GM19452 (cell line): ENCODE measurements around the gene RAET1G.
"Not testable (repeated sequence)": the region's sequence is repeated elsewhere in the genome, so short reads cannot be mapped to it uniquely, and the experiment has no call there.

Experiments
- ATAC-seq: cut with Tn5 transposase; IDR thresholded peaks from one replicate; pipeline ENCODE4 v1.9.1; 2021; ENCODE audit not compliant: unreplicated experiment

The RAET1G gene

DNA sequence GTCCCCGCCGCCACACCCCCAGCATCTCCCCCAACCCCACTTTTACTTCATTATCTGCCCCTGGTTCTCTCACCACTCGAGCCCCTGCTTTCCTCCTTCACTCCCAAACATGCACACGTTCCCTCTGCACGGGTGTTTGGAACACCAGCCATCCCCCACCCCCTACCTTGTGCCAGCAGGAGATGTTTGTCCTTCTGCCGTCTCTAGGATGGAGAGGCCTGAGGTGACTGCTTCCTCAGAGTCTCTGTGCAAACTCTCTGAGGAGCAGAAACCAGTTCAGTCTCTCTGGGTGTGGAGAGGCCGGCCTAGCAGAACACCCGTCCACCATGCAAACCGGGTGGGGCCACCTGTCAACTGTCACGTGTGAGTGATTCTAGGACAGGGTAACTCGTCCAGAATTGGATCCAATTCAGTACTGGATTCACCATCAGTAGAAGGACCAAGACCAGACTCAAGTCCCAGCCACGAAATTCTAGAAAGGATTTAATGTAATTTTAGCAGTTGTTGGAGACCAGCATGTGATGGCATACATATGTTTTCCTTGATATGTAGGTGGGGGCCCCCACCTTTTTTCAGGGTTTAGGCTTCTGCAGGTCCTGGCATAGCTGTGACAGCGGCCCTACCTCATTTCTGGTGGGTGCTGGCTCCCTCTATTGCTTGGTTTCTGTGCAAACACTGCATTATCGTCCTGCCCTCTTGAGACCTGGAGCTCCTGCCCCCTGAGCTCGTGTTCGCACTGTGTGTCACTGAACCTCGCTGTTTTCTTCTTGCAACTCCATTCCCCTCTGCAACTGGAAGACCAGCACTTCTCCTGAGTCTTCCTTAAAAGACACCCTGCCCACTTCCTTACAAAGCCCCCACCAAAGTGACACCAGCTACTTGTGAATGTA is 24.8 kb downstream of the RAET1G start, which contains the start of gene RAET1E:
RAET1E (minus strand) TSS at position 259 of the 890 bp plus-strand sequence. CDS start 7,212 bp downstream, outside the sequence.
- ATAC-seq, result no peak

DNA sequence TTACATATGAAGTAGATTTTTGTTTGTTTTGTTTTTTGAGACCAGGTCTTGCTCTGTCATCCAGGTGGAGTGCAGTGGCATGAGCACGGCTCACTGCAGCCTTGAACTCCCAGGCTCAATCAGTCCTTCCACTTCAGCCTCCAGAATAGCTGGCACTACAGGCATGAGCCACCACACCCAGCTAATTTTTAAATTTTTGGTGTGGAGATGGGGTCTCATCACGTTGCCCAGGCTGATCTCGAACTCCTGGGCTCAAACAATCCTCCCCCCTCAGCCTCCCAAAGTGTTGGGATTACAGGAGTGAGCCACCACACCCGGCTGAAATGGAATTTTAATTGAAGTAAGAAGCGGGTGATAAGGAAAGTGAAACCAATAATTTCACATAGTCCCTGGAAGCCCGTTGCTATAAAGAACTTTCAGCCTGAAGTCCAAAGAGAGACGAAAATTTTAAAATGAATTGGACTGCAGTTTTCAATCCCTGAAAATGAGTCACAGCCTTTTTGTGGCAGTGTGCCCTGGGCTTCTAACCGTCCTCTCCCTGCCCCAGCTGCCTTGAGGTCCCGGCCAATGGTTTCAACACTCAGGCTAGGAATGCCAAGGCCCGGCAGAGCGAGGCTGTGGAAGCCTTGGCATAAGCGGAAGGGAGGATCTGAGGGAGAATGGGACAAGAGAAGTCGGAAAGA is 25.8 kb downstream of the RAET1G start:
- no peak for ATAC-seq

DNA sequence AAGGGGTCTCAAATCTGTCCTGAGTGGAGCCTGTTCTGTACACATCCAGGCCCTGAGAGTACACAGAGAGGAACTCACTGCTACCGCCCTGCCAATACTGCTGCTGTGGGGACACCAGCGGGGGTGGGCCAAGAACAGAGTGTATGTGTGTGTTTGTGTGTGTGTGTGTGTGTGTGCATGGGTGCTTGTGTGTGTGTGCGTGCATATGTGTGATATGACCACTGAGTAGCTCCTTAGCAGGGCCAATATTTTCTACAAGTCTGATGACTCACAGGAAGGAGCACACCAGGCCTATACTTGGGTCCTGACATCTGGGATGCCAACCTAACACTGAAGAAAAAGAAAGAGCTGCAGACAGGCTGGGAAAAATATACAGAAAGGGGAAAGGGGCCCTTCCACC is 26.4 kb downstream of the RAET1G start:
- ATAC-seq, result no peak

DNA sequence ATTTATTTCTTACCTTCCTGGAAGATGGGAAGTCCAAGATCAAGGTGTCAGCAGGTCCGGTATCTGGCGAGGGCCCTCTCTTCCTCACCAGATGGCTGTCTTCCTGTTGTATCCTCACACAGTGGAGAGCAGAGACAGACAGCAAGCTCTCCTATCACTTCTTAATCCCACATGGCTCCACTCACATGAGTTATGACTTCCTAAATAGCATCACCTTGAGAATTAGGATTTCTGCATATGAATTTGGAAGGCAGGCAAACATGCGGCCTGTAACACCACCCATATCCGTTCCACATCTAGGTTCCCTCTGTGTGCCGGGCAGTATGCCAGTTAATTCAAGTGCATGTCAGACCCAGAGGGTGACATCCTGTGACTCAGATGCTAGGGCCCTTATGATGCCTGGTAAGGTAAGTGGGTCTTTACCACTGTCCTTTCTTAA is 27.1 kb downstream of the RAET1G start:
- no peak for ATAC-seq

DNA sequence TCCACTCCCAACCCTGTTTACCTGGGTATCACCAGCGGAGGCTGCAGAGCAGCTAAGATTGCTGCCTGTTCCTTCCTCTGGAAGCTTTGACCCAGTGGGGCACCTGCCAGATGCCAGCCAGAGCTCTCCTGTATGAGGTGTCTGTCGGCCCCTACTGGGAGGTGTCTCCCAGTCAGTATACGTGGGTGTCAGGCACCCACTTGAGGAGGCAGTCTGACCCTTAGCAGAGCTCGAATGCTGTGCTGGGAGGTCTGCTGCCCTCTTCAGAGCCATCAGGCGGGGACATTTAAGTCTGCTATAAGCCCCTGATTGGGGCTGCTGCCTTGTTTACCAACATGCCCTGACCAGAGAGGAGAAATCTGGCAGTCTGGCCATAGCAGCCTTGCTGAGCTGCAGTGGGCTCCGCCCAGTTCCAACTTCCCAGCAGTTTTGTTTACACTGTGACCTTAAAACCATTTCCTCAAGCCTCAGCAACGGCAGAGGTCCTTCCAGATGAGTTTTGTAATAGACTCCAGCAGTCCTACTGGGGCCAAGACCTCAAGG is 27.8 kb downstream of the RAET1G start:
- ATAC-seq, result no peak

DNA sequence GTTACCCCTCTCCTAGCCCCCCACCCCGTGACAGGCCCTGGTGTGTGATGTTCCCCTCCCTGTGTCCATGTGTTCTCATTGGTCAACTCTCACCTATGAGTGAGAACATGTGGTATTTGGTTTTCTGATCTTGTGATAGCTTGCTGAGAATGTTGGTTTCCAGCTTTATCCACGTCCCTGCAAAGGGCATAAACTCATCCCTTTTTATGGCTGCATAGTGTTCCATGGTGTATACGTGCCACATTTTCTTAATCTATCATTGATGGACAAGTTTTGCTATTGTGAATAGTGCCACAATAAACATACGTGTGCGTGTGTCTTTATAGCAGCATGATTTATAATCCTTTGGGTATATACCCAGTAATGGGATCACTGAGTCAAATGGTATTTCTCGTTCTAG is 31.1 kb downstream of the RAET1G start:
- ATAC-seq, result not testable (repeated sequence)

DNA sequence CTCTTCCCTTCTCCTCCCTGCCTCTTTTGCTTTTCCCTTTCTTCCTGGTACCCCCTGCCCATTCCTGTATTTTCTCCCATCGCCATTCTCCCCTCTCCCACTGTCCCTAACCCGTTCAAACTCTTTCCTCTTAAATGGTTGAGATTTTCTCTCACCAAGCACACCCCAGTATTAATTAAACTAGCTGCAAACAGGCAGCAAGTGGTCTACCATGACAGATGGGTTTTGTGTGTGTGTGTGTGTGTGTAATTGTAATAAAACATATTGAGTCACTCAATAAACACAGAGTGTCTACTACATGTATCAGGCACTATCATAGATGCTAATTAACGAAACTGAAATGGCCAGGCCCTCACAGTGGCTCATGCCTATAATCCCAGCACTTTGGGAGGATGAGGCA is 31.7 kb downstream of the RAET1G start:
- no peak for ATAC-seq

DNA sequence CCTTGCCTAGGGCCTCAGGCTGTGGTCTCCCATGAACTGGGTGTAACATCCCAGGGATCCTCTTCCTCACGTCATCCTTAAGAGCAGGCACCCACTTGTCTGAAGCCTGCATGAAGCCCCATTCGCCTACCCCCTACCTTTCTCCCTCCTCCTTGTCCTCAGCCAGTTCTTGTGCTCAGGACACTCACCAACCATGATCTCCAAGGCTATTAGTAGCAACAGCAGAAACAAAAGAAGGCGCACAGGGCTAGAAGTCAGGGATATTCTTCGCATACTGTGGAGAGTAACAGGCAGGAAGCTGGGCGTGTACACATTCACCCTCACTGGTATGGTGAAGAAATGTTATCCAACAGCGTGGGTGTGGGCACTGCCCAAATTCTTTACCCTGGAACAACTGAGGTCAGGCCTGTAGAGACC is 32.3 kb downstream of the RAET1G start:
- no peak for ATAC-seq

DNA sequence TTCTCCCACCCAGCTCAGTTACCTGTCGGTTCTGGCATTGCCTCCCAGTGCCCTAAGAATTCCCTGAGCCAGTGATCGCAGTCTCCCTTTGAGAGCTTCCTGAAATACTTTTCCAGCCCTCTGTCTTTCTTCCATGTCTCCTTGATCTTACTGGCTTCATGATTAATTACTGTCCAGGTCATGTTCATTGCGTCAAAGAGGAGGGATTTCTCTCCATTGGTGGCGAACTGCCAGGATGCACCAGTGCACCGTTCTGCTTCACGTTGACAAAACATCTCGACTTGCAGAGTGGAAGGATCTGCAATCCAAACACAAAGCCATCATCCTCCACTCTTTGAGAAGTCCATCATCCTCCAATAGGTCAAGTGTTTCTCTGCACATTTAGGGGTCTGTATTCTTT is 33.6 kb downstream of the RAET1G start:
- no peak for ATAC-seq

DNA sequence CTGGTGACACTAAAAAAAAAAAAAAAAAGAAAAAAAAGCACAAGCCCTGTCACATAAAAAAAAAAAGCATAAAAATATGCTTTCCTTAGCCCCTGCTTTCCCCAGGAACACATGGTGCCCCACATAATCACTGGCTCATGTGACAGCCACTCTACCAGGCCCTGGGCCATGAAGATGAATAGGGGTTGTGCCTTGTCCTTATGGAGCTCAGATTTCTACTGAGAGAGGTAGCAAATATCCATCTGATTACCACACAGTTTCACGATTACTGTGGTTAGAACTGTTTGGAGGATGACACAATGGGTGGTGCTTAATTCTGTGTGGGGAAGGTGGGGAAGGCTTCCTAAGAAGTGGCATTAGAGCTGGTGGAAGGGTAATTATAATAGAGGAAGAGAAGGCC is 34.3 kb downstream of the RAET1G start:
- ATAC-seq, result no peak

DNA sequence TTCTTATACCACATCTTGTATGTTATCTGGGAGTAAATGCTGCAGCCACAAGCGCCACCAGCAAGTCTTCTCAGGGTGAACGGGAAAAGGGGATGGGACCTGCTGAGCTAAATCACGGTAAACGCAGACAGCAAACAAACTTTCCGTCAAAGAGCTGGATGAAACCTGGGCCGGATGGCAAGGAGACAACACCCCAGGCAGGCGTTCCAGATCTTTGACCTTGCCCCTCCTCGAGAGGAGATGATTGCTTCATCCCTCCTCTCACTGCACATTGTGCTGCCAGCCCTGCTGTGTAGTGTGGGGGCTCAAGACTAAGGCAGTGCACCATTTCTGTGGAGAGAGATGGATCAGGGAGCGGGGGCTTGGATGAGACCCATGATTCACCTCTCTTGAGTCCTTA is 34.8 kb downstream of the RAET1G start:
- no peak for ATAC-seq

DNA sequence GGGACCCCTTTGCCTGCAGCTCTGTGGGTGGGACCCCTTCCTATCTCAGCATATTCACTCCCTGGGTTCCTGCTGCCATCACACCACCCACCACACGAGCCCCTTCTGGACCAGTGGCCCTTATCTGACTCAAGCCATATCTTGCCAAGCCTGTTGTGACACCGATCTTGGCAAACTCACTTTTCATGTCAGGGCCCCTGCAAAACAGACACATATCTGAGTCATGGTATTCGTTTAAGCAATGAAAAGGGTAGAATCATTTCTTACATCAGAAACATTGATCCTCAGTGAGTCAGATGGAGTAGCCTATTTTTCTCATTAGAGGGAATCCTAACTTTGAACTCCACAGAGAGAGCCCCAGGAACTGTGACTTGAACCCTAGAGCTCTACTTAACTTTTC is 35.6 kb downstream of the RAET1G start:
- no peak for ATAC-seq

DNA sequence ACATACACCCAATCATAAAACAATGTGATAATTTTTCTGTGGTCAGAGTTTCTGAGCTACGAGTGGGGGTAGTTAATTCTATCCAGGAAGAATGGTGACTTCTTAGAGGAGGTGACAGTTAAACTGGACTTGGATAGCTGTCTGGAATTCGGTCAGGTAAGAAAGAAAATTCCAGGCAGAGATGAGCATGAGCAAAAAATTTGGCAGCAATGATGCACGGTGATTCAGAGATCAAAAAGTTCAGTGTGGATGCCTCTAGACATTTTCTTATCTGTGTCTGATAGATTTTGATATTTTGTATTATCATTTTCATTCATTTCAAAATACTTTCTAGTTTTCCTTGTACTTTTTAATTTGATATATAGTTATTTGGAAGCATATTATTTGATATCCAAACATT is 37.0 kb downstream of the RAET1G start:
- no peak for ATAC-seq

DNA sequence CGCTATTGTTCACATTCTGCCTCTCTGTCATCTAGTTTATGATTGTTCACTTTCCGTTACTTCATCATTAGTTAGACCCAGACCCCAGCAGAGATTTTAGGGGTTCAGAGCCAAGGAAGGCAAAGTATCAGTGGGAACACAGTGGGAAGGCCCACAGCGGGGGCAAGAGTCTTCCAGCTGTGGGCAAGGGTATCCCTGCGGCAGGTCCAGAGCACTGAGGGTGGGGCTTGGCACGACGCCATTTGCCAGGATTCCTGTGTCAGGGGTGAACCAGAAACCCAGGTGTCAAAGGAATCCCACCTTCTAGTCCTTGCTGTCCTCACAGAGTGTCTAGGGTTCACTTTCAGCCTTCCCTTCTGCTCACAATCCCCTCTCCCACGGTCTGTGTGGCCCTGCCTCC is 38.3 kb downstream of the RAET1G start:
- no peak for ATAC-seq

DNA sequence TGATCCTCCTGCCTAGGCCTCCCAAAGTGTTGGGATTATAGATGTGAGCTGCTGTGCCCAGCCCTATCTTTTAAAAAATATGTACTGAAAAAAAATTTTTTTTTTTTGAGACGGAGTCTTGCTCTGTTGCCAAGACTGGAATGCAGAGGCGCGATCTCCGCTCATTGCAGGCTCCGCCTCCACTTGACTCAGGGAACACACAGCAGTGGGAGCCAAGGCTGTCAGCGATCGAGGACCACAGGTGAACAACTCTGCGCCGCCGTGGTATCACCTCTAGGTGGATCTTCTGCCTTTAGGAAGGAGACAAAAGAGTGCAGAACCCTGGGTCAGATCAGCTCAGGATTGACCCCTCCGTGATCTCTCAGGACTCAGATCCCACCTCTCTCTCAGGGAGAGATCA is 38.7 kb downstream of the RAET1G start:
- ATAC-seq, result no peak

DNA sequence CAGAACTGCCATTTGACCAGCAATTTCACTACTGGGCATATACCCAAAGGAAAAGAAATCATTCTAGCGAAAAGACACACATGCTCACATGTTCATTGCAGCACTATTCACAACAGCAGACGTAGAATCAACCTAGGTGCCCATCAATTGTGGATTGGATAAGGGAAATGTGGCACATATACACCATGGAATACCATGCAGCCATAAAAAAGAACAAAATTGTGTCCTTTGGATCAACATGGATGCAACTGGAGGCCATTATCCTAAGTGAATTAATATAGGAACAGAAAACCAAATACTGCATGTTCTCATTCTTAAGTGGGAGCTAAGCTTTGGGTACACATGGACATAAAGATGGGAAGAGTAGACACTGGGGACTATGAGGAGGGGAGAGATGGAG is 41.1 kb downstream of the RAET1G start:
- ATAC-seq, result no peak

DNA sequence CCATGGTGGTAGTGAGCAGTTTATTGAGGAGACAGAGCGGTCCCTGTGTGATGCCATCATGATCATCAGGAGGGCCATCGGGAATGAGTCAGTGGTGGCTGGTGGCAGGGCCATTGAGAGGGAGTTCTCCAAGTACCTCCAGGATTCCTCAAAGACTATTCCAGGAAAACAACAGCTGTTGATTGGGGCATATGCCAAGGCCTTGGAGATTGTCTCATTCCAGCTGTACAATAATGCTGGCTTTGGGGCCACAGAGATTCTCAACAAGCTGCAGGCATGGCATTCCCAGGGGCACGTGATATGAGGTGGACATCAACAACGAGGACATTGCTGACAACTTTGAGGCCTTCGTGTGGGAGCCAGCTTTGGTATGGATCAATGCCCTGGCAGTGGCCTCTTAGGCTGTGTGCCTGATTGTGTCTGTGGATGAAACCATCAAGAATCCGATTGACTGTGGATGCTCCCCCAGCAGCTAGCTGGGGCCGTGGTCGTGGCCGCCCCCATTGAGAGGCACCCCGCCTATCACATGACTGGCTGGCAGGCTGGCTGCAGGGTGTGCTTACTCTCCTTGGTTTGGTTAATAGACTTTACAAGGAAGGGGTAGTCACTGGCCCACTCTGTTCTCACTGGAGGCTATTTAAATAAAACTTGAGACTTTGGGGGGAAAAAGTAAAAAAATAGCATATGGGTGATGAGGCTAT is 41.7 kb downstream of the RAET1G start:
- no peak for ATAC-seq

DNA sequence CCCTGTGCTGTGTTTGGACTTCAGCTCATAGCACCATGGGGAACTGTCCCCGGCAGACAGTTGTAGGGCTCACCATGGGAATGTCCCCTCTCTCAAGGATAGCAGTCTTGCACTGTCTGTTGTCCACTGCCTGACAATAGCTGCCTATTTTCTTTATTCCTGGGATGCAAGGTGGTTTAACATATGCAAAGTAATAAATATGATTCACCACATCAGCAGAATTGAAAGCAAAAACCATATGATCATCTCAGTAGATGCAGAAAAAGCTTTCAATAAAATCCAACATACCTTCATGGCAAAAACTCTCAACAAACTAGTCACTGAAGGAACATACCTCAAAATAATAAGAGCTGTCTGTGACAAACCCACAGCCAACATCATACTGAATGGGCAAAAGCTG is 45.3 kb downstream of the RAET1G start:
- no peak for ATAC-seq

DNA sequence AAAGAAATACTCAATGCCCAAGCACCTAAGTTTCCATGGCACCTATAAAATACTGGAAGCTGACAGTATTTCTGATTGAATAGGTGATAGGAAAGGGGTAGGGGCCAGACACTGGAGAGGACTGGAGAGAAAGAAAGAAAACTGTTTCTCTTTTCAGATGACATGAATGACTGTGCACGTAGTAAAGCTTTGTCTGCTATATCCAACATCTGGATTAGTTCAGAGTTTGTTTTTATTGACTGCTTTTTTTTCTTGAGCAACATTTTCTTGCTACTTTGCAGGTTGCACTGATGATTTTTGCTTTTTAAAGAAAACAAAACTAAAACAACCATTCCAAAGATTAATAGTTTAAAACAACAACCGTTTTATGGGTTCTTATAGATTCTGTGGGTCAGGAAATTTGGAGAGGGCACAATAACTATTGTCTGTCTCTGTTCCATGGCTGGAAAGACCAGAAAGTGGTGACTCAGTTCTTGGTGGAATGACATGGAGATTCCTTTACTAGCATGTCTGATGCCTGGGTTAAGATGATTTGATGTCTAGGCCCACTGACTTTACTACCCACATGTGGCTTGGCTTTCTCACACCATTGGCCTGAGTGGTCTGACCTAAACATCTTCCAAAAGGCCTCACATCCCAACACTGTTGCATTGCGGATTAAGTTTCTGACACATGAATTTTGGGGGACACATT is 46.5 kb downstream of the RAET1G start:
- ATAC-seq, result no peak

DNA sequence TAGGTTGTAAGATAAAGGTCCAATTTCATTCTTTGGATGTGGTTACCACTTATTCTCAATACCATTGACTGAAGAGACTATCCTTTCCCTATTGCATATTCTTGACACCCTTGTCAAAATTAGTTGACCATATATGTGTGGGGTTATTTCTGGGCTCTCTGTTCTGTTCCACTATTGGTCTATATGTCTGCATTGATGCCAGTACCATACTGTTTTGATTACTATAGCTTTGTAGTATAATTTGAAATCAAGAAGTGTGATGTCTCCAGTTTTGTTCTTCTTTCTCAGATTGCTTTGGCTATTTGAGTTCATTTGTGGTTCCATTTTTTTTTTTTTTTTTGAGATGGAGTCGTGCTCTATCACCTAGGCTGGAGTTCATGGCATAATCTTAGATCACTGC is 50.7 kb downstream of the RAET1G start:
- ATAC-seq, result no peak

DNA sequence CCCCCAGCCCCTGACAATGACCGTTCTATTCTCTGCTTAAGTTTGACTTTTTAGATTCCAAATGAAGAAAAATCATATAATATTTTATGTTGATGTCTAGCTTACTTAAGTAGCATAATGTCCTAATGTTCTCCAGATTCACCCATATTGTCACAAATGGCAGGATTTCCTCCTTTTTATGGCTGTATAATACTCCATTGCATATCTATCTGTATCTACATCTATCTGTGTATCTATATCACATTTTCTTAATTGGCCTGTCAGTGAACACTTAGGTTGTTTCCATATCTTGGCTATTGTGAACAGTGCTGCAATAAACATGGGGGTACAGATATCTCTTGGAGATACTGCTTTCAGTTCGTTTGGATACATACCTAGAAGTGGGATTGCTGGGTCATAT is 51.7 kb downstream of the RAET1G start:
- ATAC-seq, result no peak
